HG03442 (cell line): Measurements from ENCODE around the gene CCDC33.
"Not testable (repeated sequence)": the region's sequence is repeated elsewhere in the genome, so short reads cannot be mapped to it uniquely, and the experiment has no call there.

ENCODE experiments used
- ATAC-seq: cut with Tn5 transposase; IDR thresholded peaks from one replicate; pipeline ENCODE4 v1.9.1; 2021; ENCODE audit warnings: mild to moderate bottlenecking, moderate library complexity; ENCODE audit not compliant: unreplicated experiment

CCDC33 gene

GRCh38 chr15:74356050-74356449 lies 119.9 kb downstream of the CCDC33 start:
- ATAC-seq: not testable (repeated sequence)

DNA sequence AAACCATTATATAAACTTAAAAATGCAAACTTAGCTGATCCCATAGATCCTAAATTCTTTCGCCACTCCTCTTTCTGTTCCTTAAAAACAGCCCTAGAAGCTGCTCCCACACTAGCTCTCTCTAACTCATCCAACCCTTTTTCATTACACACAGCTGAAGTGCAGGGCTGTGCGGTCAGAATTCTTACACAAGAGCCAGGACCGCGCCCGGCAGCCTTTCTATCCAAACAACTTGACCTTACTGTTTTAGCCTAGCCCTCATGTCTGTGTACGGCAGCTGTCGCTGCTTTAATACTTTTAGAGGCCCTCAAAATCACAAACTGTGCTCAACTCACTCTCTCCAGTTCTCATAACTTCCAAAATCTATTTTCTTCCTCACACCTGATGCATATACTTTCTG lies 121.4 kb downstream of the CCDC33 start:
- not testable (repeated sequence) for ATAC-seq

- not testable (repeated sequence) for ATAC-seq
Observed at GRCh38 chr15:74359376-74359775, 123.2 kb downstream of the CCDC33 start.

DNA sequence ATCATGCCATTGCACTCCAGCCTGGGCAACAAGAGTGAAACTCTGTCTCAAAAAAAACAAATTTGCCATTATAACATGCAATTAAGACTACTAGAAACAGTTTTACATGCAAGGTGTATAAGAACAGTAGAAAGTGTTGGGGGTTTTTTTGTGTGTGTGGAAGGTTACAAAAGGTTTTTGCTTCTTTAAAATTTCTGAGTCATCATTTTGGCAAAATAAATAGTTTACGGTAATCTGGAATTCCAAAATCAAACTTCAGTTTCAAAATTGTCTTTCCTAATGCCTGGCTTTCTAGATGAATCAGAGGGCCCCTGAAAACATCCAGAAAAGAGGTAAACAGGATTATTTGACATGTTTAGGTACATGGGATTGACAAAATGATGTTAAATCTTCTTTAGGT lies 124.7 kb downstream of the CCDC33 start:
- ATAC-seq: not testable (repeated sequence)

GRCh38 chr15:74362482-74362881 lies 126.4 kb downstream of the CCDC33 start:
- ATAC-seq: no peak

GRCh38 chr15:74364936-74365597 lies 128.9 kb downstream of the CCDC33 start:
- no peak for ATAC-seq

DNA sequence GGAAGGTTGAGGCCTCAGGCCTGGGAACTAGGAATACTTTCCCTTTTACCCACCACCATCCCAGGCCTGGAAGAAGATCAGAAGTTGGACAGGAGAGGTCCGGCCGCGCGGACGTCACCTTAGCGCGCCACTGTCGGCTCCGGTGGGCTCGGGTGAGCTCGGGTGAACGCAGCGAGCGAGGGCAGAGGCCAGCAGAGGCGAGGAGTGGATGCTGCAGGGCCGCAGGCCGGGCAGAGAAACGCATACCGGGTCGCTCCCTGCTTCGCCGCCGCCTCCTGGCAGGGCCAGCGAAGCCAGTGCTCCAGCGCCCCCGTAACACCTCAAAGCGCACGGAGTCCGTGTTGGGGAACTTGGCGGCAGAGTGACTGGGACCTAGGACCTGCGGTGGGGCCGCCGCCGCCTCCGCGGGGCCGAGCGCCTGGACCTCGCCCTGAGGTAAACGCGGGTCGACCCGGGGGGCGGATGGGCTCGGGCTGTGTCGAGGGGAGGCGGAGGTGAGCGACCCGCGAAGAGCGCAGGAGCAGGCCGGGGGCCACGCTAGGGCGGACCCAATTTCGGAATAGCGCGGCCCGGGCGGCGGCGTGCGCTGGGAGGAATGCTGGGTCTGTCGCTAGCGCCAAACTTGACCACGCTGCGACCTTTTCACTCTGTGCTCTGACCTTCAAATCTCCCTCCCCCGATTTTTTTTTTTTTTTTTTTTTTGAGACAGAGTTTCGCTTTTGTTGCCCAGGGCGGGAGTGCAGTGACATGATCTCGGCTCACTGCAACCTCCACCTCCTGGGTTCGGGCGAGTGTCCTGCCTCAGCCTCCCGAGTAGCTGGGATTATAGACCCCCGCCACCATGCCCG lies 129.7 kb downstream of the CCDC33 start:
- ATAC-seq: no peak

DNA sequence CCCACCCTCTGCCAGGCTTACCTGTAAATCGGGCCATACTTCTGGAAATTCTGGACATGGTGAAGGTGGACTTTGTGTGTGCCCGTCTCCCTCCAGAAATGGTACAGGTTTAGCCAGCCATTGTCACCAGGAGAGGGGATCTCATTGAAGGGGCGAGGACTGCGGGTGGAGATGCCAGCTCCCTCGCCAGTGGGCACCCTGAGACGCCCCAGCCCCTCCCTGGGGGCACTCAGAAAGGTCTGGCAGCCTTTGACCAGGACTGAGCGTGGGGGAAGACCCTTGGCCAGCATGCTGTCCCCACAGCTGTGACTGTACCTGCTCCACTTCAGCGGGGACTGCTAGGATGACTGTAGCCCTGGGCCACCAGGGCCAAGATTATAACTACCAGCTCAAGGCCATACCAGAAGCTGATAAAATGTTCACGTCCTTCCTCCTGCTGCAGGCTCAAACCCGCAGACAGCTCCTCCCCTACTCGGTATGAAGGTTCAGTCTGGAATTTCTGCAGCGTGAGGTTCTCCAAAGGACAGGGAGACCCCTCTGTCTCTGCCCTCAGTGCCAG lies 131.2 kb downstream of the CCDC33 start, which contains the start of gene CYP11A1:
TSS of gene CYP11A1 (minus strand) at position 351 of the 559 bp plus-strand sequence. CDS start at position 290, 61 bp downstream.
- no peak for ATAC-seq

DNA sequence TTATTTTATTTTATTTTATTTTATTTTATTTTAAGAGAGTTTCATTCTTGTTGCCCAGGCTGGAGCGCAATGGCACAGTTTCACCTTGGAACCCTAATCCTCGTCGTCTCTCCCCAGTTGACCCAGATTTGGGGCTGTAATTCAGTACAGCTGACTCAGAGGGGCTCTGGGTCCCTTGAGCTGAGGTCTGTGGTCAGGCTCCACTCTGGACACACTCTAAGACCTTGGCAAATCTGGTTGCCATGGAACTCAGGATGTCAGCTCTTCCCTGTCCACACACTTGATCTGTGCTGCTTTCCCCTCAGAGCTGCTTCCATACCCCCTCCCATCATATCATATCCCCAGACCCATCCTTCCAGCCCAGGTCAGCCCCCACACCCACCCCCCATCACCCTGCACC lies 132.0 kb downstream of the CCDC33 start:
- ATAC-seq: no peak

GRCh38 chr15:74369084-74369745 lies 133.1 kb downstream of the CCDC33 start:
- ATAC-seq: no peak

DNA sequence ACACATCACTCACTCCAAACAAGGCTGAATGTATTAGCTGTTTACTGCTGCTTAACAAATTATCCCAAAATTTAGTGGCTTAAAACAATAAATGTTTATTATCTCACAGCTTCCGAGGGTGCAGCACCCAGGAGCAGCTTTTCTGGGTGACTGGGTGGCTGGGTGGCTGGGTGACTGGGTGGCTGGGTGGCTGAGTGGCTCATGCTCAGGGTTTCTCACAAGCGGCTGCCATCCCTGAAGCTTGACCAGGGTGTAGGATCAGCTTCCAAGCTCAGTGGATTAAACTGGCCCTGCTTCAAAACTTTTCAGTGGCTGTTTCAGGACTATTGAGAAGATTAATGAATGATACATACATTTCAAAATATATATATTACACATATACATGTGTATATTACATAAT lies 133.6 kb downstream of the CCDC33 start:
- ATAC-seq: no peak

GRCh38 chr15:74370471-74370870 lies 134.3 kb downstream of the CCDC33 start:
- no peak for ATAC-seq

- ATAC-seq: no peak
Observed at GRCh38 chr15:74373056-74373650, 137.0 kb downstream of the CCDC33 start.

DNA sequence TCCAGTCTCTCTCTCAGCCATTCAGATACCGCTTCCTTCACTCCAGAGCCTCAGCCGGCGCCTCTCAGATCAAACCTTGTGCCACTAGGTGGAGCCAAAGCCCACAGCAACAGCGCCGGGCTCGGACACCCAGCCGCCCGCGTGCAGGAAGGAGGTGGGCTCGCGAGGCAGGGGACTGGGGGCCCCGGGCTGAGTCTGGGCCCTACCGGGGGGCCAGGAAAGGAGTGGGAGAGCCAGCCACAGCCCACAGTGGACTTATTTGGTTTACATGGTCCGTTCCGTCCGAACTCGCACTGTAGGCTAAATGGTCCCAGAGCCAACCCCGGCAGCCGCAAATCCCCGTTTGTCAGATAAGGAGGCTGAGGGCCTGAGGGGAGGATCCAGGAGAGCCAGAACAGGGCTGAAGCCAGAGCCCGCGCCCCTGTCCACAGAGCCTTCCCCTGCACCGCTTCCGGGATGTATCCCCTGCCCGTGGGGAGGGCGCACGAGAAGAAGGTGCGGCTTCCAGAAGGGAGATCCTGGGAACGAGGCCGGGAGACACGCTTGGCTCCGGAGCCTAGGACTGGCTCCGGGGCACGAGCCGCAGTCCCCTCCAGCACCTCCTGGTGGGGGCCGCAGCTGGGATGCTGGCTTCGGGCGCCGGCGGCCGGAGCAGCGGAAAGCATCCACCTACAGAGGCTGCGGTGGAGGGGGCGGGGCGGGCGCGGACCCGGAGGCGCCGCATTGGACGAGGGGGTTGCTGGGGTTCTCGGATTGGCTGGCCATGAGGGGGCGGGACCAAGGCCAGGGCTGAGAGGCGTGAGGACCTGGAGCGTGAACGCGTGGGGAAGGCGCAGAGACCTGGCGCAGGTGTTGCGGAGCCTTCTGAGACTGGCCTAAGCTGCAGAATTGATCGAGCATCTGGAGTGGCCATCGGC lies 137.9 kb downstream of the CCDC33 start:
- peak; percentile 67 for ATAC-seq

GRCh38 chr15:74374648-74375302 lies 138.6 kb downstream of the CCDC33 start:
- peak; percentile 8 for ATAC-seq

GRCh38 chr15:74375303-74375693 lies 139.2 kb downstream of the CCDC33 start:
- no peak for ATAC-seq

DNA sequence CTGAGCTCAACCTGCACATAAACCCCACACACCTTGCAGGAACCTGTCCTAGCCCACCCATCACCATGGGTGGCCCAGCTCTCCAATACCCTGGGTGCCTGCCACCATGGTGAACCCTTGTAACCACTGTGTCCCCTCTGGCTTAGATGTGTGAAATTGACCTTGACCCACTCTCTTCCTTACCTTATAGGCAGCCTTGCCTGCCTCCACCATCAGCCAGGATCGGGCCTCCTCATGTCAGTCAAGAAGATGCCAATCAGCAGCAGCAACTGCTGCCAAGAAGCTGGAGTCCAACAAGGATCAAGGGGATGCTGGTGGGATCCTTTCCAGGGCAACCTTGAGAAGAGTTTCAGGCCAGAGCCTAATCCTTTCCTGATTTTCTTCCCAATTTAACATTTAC lies 140.1 kb downstream of the CCDC33 start:
- ATAC-seq: no peak

DNA sequence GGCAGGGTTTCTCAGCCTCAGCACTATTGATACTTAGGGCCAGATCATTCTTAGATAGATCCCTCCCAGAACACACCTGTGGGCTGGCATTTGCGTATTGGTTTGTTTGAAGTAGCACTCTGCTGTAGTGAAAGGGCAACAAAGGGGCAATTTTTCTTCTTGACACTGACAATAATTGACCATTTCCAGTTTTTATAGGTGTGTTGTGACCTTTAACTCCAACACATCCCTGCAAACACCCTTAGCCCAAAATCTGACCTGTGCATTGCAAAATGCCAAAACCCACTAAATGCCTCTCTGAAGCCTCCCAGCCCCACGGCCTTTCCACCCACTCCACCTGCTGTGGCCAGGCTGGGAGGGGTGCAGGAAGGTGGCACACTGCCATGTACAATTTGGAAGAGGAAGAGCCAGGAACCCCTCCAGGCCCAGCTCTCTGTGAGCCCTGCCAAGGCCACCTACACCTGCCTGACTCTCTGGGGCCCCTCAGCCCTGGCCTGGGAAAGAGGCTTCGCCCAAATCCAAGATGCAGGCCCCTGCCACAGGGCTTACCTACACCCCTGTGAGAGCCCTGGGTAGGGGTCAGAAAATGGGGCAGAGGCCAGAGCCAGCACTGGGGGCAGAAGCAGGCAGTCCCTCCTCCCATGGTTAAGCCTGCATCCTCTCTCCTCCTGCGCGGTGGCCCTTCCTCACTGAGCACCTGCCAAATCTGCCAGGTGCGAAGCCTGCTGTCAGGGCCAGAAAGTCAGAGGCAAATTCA lies 140.9 kb downstream of the CCDC33 start:
- no peak for ATAC-seq
